Measurements from ENCODE around the gene SKAP1.
"Not testable (repeated sequence)": the region's sequence is repeated elsewhere in the genome, so short reads cannot be mapped to it uniquely, and the experiment has no call there.

Gene SKAP1

GRCh38 chr17:48429638-48430586 lies at the start of gene SKAP1:
SKAP1 (minus strand) TSS chr17:48430214.
- no peak for DNase-seq

GRCh38 chr17:48479014-48479402 lies 49.0 kb upstream of the SKAP1 start:
- DNase-seq: no peak

- no peak for DNase-seq
Measured at GRCh38 chr17:48478224-48479013, 48.4 kb upstream of the SKAP1 start.

- DNase-seq: no peak
Measured at GRCh38 chr17:48477221-48477620, 47.2 kb upstream of the SKAP1 start.

- no peak for DNase-seq
Measured at GRCh38 chr17:48472411-48473281, 42.6 kb upstream of the SKAP1 start.

GRCh38 chr17:48471817-48472410 lies 41.9 kb upstream of the SKAP1 start:
- no peak for DNase-seq

- DNase-seq: no peak
Measured at GRCh38 chr17:48470388-48471034, 40.5 kb upstream of the SKAP1 start.

GRCh38 chr17:48469227-48469626 lies 39.2 kb upstream of the SKAP1 start:
- no peak for DNase-seq

GRCh38 chr17:48468299-48468698 lies 38.3 kb upstream of the SKAP1 start:
- no peak for DNase-seq

- DNase-seq: no peak
Measured at GRCh38 chr17:48465884-48466283, 35.9 kb upstream of the SKAP1 start.

- no peak for DNase-seq
Measured at GRCh38 chr17:48463526-48463925, 33.5 kb upstream of the SKAP1 start.

- DNase-seq: no peak
Measured at GRCh38 chr17:48462946-48463345, 32.9 kb upstream of the SKAP1 start.

GRCh38 chr17:48460052-48460451 lies 30.0 kb upstream of the SKAP1 start:
- DNase-seq: no peak

- DNase-seq: no peak
Measured at GRCh38 chr17:48459070-48459844, 29.2 kb upstream of the SKAP1 start.

- no peak for DNase-seq
Measured at GRCh38 chr17:48457080-48457836, 27.2 kb upstream of the SKAP1 start.

- no peak for DNase-seq
Measured at GRCh38 chr17:48456589-48456988, 26.6 kb upstream of the SKAP1 start.

GRCh38 chr17:48455791-48456190 lies 25.8 kb upstream of the SKAP1 start:
- no peak for DNase-seq

- DNase-seq: no peak
Measured at GRCh38 chr17:48453447-48453846, 23.4 kb upstream of the SKAP1 start.

- no peak for DNase-seq
Measured at GRCh38 chr17:48451489-48451888, 21.5 kb upstream of the SKAP1 start.

- DNase-seq: not testable (repeated sequence)
Measured at GRCh38 chr17:48449335-48449734, 19.3 kb upstream of the SKAP1 start.

Measured in cortex of kidney (tissue), 1 donor.